ENCODE data around the gene CDH9.

DNA sequence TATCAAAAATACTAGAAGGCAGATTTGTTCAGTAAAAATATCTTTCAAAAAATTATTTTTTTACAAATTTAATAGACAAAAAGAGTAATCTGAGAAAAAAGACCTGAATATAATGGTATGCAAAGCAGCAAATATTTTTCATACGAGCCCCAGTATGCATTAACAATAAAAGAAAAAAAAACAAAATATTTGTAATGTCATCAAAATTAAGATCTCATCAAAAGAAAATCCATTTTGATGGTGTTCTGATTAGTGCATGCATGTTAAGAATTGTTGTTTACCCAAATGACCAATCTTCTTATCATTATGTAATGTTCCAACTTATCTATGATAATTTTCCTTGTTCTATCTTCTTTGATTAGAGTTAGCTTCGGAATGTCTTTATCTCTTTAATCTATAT lies 106.1 kb downstream of the CDH9 start:
- TF ChIP-seq EZH2phosphoT487 (IDR thresholded peaks at IDR 0.05; ENCODE audit: insufficient read depth, low read depth) (no peak), EZH2 (IDR thresholded peaks at IDR 0.05; ENCODE audit: insufficient read depth, poor library complexity, severe bottlenecking) (no peak)

Measured in GM23248 (cell line).